Activated CD4-positive, alpha-beta T cell treated with anti-CD3 and anti-CD28 coated beads for 1 hour (primary cell): ENCODE data around the gene GGN.
A peak's percentile ranks its signal among the peaks of the same experiment; 100 is the strongest.
"Not testable (repeated sequence)": the region's sequence is repeated elsewhere in the genome, so short reads cannot be mapped to it uniquely, and the experiment has no call there.

Source experiments
- DNase-seq: peaks from one replicate; pipeline ENCODE4 v3.0.0-alpha.2; 2020

Gene GGN

DNA sequence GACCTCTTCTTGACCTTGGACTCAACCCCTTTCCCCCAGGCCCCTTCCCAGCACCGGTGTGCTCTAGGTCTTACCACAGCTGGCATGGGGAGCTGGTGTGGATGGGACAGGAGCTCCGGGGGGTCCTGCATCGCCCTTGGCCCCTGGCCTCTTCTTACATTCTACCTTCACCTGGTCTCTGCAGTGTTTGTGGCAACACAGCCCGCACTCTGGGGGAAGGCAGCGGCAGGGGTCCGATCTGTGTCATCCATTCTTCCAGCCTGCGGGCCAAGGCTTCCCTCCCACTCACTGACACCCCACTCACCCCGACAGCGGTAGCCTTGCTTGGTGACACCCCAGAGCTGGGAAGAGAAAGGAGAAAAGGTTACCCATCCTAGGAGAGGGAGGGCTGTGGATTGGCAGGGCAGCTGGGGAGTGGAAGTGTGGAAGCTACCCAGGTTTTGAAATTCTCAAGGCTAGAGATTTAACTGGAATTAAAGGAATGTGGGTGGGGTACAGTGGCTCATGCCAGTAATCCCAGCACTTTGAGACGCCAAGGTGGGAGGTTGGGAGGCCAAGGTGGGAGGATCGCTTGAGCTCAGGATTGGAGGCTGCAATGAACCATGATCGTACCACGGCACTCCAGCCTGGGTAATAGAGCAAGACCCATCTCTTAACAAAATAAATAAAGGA, 23.3 kb upstream of the GGN start:
- no peak for DNase-seq

DNA sequence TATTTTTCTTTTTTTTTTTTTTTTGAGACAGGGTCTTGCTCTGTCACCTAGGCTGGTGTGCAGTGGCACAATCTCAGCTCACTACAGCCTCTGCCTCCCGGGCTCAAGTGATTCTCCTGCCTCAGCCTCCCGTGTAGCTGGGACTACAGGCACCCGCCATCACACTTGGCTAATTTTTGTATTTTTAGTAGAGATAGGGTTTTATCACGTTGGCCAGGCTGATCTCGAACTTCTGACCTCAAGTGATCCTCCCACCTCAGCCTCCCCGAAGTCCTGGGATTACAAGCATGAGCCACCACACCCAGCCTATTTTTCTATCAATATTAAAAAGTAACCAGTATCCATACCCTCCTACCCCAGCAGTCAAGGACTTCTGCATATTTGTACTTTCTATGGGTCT, 22.6 kb upstream of the GGN start:
- DNase-seq: not testable (repeated sequence)

DNA sequence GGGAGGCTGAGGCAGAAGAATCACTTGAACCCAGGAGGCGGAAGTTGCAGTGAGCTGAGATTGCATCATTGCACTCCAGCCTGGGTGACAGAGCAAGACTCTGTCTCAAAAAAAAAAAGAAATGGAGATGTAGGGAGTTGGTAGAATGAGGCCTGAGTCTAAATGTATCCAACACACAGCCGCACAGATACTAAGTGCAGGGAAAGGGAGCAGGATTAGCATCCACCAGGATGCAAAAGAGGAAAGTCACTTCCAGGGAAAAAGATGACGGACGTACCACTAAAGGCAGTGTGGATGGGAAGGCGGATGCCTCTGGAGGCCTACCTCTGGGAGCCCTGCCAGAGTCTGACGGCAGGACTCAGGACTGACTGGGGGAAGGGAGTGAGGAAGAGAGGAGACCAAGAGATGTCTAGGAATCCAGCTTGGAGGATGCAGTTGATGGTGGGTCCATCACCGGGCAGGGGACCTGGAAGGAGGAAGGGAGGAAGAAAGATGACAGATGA, 21.8 kb upstream of the GGN start:
- no peak for DNase-seq

DNA sequence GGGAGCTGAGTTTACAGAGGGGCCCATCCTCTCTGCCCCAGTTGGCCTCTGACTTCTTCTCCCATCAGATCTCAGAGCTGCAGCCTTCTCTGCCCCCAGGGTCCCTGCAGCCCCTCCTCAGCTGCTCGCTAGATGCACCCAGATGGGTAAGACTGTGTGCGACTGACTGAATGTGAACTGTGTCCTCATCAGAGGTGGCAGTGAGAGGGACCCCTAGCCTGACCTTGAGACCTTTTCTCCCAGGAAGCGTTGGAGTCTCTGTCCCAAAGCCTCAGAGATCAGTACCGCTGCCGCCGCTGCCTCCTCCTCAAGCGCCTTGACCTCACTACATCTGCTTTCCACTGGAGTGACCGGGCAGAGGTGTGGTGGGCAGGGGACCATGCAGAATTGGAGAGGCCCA, 17.4 kb upstream of the GGN start:
- DNase-seq: no peak

DNA sequence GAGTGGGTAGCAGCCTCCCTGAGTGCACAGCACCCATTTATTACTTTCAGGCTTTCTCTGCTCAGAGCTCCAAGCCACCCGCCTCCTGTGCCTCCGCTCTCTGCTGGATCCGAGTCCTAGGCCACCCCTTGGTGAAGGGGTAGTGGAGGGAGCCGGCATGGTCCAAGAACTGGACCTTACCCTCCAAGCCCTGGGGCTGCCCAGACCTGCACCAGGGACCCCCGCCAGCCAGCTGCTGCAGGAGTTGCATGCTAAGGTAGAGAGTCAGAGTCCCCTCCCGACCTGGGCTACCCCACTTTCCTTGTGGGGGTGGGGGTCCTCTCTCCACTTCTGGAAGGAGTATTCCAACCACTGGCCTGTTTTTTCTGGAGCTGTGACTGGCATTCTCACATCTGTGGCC, 17.0 kb upstream of the GGN start:
- DNase-seq: no peak

DNA sequence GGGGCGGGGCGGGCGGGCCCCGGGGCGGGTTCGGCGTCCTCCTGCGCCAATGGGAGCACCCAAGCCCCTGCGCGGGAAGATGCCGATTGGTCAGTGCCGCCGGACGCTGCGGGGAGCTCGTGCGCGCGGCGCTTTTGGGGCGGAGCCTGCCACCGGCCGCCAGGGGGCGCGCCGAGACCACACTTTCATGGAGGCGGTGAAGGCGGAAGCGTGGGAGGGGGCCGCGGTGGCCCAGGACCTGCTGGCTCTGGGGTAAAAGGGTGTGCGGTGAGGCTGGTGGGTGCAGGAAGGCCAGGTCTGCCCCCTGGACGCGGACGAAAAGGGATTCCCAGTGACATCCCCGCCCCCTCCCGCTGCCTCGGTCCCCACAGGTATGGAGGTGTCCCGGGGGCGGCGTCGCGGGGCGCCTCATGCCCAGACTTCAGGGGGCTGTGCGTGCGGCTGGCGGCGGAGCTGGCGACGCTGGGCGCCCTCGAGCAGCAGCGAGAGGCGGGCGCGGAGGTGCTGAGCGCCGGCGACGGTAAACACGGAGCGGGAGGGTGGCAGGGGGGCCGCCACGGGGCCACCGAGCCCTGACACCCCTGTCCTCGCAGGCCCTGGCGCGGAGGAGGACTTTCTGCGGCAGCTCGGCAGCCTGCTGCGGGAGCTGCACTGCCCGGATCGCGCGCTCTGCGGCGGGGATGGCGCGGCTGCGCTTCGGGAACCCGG, 15.3 kb upstream of the GGN start, which contains the start of gene FAM98C:
Gene FAM98C (plus strand): TSS at position 127 of the 708 bp plus-strand sequence. CDS start 61 bp downstream, at position 188.
- peak; percentile 98 for DNase-seq

DNA sequence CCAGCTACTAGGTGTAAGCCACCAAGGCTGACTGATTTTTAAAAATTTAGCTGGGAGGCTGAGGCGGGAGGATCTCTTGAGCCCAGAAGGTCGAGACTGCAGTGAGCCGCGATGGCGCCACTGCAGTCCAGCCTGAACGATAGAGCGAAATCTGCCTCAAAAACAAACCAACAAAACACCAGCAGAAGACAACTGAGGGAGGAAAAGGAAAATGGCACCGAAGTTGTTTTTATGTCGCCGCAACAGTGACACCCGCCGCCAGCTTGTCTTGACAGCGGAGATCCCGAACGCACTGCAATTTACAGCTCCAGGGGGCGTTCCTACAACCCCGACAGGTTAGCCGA, 14.8 kb upstream of the GGN start:
- no peak for DNase-seq

DNA sequence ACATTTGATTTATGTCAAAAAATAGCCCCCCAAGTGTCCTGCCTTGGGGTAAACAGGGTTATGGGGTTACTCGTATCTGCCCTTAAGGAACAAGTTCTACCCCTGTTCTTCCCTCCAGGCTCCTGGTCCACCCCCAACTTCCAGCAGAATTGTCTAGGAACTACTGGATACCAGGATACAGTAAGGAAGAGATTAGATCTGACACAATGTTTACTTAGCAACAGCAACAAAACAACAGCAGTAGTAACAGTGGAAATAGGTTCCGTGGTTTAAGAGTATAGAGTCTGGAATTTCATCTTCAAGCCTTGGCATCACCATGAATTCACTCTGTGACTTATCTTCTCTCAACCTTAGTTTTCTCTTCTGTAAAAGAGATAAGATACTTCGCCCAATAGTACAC, 13.3 kb upstream of the GGN start:
- DNase-seq: no peak

DNA sequence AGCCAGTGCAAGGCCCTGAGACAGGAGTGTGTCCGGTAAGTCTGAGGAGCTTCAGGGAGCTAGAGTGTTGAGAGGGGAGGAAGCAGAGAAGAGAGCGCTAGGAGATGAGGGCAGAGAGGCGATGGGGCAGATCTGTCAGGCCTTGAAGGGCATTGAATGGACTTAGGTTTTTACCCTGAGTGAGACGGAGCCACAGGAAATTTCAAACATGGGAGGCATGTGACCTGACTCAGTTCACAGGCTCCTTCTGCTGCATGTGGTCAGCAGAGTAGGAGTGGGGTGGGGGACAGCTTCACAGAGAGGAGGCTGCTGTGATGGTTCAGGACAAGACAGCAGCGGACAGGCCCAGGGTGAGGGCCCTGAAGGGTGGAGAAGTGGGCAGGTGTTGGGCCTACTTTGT, 12.5 kb upstream of the GGN start:
- DNase-seq: no peak

DNA sequence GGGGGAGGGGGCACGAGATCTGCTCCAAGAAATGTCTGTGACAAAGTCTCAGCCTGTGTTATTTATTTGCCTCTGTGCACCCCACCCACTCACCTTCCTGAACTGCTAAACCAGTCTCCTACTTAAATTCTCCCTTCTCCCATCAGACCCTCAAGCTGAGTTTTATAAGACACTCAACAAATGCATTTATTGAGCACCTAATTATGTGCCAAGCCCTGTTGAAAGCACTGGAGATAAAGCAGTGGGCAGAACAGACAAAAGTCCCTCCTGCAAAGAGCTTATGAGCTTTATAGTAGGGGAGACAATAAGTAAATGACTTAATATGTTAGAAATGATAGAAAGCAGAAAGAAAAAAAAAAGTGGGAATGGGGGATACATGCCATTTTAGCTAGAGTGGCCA, 11.7 kb upstream of the GGN start:
- DNase-seq: no peak

DNA sequence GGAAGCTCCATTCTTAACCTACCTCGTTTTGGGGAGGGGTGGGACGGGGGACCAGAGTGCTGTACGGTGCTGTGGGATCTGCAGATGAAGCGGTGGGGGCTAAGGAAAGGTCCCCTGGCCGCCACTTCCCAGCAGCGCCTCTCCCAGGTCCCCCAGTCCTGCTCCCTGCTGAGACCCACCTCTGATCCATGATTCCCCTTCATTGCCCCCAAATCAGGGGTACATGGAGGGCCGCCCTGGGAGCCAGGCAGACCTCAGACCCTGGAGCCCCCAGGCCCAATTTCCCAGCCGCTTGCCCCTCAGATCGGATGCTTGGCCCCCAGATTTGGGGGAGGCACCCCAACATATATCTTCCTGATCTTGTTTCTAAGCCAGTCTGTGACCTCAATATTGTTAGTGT, 11.2 kb upstream of the GGN start:
- DNase-seq: no peak

DNA sequence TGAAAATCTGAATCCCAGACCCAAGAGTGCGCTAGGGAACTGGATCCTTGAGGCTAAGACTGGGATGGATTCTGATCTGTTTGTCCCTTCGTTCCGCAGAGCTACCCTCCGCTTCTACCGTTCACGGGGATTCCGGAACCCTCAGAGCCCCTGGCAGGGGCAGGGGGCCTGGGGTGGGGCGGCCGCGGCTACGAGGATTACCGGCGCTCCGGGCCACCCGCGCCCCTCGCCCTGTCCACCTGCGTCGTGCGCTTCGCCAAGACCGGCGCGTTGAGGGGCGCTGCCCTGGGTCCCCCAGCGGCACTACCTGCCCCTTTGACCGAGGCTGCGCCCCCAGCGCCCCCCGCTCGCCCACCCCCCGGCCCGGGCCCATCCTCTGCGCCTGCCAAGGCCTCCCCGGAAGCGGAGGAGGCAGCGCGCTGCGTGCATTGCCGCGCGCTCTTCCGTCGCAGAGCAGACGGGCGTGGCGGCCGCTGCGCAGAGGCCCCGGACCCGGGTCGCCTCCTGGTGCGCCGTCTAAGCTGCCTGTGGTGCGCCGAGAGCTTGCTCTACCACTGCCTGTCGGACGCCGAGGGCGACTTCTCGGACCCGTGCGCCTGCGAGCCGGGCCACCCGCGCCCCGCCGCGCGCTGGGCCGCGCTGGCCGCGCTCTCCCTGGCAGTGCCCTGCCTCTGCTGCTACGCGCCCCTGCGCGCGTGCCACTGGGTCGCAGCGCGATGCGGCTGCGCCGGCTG, 7.7 kb upstream of the GGN start:
- peak; percentile 24 for DNase-seq

DNA sequence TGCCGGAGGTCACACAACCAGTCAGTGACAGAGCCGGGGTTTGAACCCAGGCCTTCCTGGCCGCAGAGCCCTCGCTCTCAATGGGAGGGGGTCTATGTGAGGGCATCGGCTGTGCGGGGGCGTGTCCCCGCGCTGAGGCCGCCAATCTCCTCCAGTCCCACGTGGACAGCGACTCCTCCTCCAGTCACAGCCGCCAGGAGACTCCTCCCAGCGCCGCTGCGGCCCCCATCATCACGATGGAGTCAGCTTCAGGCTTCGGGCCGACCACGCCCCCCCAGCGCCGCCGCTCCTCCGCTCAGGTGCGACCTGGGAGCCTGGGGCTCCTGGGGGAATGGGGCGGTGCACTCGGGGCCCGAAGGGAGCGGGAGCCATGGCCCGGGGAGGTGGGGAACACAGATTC, 6.7 kb upstream of the GGN start:
- DNase-seq: peak; percentile 41

DNA sequence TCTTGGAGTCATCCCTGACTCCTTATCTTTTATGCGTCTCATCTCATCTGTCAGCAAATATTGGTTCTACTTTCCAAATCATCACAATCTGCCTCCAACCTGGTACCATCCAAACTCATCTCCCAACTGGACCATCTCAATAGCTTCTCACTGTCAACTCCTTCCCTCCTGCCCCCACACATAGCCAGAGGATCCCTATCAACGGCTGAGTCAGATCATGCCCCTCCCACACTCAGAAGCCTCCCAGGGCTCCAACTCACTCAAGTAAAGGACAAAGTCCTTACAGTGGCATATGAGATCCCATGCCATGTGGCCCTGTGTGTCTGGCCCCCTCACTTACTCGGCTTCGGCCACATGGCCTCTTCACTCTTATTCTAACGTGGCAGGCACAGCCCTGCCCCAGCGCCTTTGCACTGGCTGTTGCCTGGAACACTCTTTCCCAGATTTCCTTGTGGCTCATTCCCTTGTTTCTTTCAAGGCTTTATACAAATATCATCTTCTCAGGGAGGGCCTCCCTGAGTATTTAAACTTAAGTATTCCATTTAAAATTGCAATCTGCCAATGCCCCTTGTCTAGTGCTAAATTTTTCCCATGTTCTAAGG, 5.0 kb upstream of the GGN start:
- DNase-seq: no peak

DNA sequence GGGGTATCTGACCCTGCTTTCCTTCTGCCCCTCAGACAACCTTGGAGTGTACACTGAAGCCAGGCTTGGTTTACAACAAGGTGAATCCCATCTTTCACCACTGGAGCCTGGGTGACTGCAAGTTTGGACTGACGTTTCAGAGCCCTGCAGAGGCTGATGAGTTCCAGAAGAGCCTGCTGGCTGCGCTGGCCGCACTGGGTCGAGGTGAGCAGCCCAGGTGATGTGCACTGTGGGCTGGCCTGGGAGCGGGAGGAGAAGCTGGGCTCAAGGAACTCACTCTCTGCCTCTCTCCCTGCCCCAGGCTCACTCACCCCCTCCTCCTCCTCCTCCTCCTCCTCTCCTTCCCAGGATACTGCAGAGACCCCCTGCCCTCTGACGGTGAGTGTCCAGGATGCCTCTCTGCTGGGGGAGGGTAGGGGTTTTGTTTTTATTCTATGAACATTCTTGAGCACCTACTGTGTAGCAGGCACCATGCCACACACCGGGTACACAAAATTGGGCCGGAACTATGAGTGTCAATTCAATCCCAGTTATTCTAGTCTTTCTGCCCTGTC, 4.2 kb upstream of the GGN start:
- no peak for DNase-seq

DNA sequence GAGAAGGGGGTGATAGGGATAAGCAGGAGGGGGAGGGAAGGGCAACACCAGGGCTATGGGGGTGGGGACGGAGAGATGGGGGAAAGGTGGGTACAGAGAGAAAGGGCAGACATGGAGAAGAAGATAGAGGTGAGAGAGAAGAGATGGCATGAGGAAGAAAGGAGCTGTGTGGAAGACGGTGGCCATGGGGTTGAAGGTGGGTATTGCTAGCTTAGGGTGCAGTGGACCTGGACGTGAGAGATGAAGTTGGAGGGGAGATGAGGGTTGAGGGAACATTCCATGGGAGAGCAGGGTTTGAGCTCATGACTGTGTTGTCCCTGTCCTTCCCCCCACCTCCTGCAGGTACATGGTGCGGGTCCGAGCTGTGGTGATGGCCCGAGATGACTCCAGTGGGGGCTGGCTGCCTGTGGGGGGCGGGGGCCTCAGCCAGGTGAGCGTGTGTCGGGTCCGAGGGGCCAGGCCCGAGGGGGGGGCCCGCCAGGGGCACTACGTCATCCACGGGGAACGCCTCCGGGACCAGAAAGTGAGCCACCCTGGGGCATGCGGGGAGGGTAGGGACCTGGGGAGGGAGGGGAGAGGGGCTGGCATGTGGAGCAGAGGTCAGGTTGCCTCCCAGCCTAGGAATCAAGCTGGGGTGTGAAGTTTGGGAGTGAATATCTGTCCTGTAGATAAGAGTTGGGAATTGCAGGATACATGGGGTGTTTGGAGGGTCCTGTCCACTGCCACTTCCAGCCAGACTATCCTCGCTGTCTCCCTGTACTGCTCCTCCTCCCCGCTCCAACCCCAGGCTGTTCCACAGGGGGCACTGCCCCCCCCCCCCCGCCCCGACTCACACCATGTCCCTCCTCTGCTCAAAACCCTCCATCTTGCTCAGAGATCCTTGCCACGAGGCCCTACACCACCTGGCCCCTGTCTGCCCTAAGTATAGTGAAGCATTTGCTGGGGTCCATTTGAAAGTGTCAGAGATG, 2.4 kb upstream of the GGN start:
- no peak for DNase-seq

DNA sequence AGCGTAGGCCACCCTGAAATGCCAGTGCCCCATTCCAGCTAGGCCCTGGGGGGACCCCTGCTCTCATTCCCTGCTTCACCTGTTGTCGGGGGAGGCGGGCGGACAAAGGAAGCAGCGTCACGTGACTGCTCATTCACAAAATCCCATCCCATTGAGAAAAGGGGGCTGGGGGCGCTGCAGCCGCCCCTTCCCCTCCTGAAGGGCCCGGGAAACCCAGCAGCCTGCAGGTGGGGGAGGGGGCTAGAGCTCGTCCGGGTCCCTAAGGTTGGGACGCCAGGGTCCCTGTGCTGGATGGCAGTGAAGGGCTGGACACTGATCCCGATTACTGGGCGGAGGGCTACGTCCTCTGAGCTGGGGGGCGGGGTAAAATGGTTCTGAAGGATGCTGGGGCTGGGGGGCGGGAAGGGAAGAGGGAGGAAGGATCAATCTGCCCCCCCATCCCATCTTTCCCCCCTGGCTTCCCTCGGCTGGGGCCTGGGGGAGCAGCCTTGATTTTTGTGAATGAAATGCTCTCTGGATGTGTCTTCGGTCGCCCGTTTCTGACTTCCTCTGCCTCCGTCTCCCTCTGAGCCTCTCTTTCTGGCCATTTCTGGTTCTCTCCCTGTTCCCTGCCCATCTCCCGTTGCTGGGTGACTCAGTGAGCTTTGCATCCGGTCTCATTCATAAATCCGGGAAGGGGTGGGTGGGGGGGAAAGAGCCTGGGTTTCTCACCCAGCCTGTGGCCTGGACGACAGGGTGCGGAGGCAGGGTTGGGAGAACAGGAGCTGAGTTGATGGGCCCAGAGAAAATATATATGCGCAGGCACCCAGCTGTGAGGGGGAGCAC, 1.5 kb upstream of the GGN start:
- no peak for DNase-seq

DNA sequence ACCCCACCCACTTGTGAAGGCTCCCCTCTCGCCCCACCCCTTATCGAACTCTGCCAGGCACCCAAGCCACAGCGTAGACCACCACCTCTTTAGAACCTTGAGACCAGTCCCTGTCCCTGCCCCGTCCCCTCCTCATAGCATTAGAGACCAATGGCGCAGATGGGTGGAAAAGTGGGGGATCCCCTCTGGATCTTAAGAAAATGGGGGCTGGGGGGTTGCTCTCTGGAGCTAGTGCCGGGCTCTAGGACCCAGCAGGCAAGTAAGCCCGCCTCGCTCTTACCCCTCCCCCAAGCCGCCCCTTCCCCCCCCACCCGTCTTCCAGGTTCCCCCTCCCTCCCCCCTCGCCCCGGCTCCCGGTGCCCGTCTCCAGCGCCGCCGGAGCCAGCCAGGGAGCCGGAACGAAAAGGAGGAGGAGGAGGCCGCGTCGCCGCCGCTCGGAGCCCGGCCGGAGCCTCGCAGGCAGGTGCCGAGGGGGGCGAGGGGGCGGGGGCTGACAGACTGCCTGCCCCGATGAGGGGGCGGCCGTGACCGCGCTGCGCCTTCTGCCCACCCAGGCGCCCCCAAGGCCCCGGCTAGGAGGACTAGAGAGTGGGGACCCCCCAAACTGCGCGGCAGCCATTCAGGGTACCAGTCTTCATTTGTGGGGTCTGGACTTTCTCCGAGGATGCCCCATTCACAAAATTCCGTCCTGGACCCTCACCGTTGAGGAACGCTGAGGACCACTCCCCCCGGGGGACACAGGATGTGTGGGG, 691 bp upstream of the GGN start, which contains the start of gene SPRED3:
Gene SPRED3 (plus strand): TSS at position 349 of the 752 bp plus-strand sequence. CDS start 1,606 bp downstream, outside the sequence.
- DNase-seq: no peak

DNA sequence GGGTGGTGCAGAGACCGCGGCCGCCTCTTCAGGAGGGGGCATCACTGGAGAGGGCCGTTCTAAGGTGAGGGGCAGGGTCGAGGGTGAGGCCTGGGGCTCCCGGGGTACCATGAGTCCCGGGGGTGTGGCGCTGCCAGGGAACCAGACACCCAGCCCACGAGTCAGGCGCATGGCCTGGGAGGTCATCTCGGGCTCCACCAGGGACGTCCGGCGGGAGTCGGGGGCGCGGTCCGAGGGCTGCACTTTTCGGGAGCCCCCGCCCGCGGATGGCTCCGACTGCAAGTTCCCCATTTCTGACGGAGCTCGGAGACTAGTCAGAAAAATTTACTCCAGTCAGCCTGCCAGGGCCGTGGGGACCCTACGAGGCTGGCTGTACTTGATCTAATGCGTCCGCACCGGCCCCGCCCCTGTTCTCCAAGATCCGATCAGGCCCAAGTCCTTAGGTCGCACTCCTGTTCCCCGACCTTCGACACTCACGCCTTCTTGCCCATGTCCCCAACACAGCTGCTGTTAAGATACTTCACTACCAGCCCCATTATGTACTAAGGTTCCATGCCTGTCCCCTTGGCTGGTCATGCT, 774 bp downstream of the GGN start:
- DNase-seq: no peak
